ENCODE results near the gene DENND6A. TPM values are rescaled to one million over a fixed set of nuclear protein-coding genes. Genes with fewer than 3 reads are reported as not detected.

The DENND6A gene
- total and polyA plus RNA-seq, 10 donors: 8.9 to 92.1 (median 33.0) TPM

- intact Hi-C loops (cut with DNase I; ENCODE audit: low total_unique reads): no loop called here
- Histone ChIP-seq H3K27me3 (replicated peaks in 1 of 7) (no peaks in the 10 kb centered on the region), H3K27ac (no peak overlapping the region), H3K4me1 (no peaks in the 10 kb centered on the region), H3K36me3 (no peaks in the 10 kb centered on the region), H3K4me3 (no peak overlapping the region), H3K9me3 (no peaks in the 10 kb centered on the region)
- no peak for DNase-seq
- 66 to 84% (median 75%) methylated on average over 2 of the region's 2 CpGs for WGBS, 5 donors
- TF ChIP-seq CTCF (IDR thresholded peaks at IDR 0.05 in 8 of 11, conservative IDR thresholded peaks at IDR 0.05 in 3 of 11) (no peak), POLR2A (IDR thresholded peaks at IDR 0.05) (no peak), POLR2AphosphoS5 (IDR thresholded peaks at IDR 0.05) (no peak)
Observed at GRCh38 chr3:57735405-57735804, 42.5 kb upstream of the DENND6A start.

GRCh38 chr3:57733790-57734189, 40.9 kb upstream of the DENND6A start:
- TF ChIP-seq CTCF (IDR thresholded peaks at IDR 0.05 in 8 of 11, conservative IDR thresholded peaks at IDR 0.05 in 3 of 11) (no peak), POLR2A (IDR thresholded peaks at IDR 0.05) (no peak), POLR2AphosphoS5 (IDR thresholded peaks at IDR 0.05) (no peak)
- WGBS, 5 donors: 80 to 97% (median 86%) methylated on average over 2 of the region's 2 CpGs

GRCh38 chr3:57731311-57731710, 38.4 kb upstream of the DENND6A start:
- Histone ChIP-seq H3K27ac (no peak overlapping the region), H3K4me1 (peaks cover 0 to 4% (median 0%) of the 10 kb centered on the region in 6 donors), H3K9me3 (no peaks in the 10 kb centered on the region), H3K4me3 (no peak overlapping the region), H3K27me3 (replicated peaks in 1 of 7) (no peaks in the 10 kb centered on the region), H3K36me3 (no peaks in the 10 kb centered on the region)
- TF ChIP-seq CTCF (IDR thresholded peaks at IDR 0.05 in 8 of 11, conservative IDR thresholded peaks at IDR 0.05 in 3 of 11) (no peak), POLR2A (IDR thresholded peaks at IDR 0.05) (no peak), POLR2AphosphoS5 (IDR thresholded peaks at IDR 0.05) (no peak)
- WGBS, 5 donors: 52 to 94% (median 79%) methylated on average over 1 of the region's 1 CpG
- intact Hi-C loops (cut with DNase I; ENCODE audit: low total_unique reads): no loop called here
- no peak for DNase-seq

More at GRCh38 chr3:57733790-57734189, 40.9 kb upstream of the DENND6A start:
- no peaks in the 10 kb centered on the region for H3K9me3 ChIP-seq
- DNase-seq: no peak
- intact Hi-C loops (cut with DNase I; ENCODE audit: low total_unique reads): no loop called here
- H3K36me3 ChIP-seq: no peaks in the 10 kb centered on the region
- no peaks in the 10 kb centered on the region for H3K27me3 ChIP-seq (replicated peaks in 1 of 7)
- no peak overlapping the region for H3K27ac ChIP-seq
- H3K4me3 ChIP-seq: no peak overlapping the region
- H3K4me1 ChIP-seq: peaks cover 0 to 4% (median 0%) of the 10 kb centered on the region in 6 donors

GRCh38 chr3:57730682-57731081, 37.8 kb upstream of the DENND6A start:
- H3K27ac ChIP-seq: no peak overlapping the region
- H3K36me3 ChIP-seq: no peaks in the 10 kb centered on the region
- DNase-seq: no peak
- H3K4me1 ChIP-seq: peaks cover 0 to 4% (median 0%) of the 10 kb centered on the region in 6 donors
- H3K9me3 ChIP-seq: no peaks in the 10 kb centered on the region
- TF ChIP-seq CTCF (IDR thresholded peaks at IDR 0.05 in 8 of 11, conservative IDR thresholded peaks at IDR 0.05 in 3 of 11): no peak
- no peak for TF ChIP-seq POLR2A (IDR thresholded peaks at IDR 0.05)
- TF ChIP-seq POLR2AphosphoS5 (IDR thresholded peaks at IDR 0.05): no peak
- H3K27me3 ChIP-seq (replicated peaks in 1 of 7): no peaks in the 10 kb centered on the region
- WGBS, 5 donors: 56 to 86% (median 67%) methylated on average over 3 of the region's 3 CpGs
- intact Hi-C loops (cut with DNase I; ENCODE audit: low total_unique reads): no loop called here
- no peak overlapping the region for H3K4me3 ChIP-seq
